HG03196 (cell line): ENCODE measurements around the gene VPREB1.
"Not testable (repeated sequence)": the region's sequence is repeated elsewhere in the genome, so short reads cannot be mapped to it uniquely, and the experiment has no call there.

Experiments
- ATAC-seq: cut with Tn5 transposase; IDR thresholded peaks from one replicate; pipeline ENCODE4 v1.9.1; 2021; ENCODE audit not compliant: unreplicated experiment

VPREB1 gene

DNA sequence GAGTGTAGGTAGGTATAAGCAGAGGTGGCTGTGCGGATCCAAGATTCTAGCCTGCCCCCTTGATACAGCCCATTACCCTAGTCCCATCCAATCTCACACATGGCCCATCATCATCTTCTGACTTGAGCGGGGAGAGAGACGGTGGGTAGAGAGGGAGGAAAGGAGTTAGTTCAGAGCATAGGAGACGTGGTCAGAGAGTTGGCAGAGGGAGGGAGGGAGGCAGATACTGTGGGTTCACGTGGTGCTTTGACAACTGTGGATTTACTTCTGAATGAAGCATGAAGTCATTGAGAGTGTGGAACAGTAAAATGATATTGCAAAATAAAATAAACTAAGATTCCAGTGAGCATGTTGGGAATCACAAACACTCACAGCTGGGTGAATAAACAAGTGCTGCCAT, 31.4 kb upstream of the VPREB1 start:
- no peak for ATAC-seq

DNA sequence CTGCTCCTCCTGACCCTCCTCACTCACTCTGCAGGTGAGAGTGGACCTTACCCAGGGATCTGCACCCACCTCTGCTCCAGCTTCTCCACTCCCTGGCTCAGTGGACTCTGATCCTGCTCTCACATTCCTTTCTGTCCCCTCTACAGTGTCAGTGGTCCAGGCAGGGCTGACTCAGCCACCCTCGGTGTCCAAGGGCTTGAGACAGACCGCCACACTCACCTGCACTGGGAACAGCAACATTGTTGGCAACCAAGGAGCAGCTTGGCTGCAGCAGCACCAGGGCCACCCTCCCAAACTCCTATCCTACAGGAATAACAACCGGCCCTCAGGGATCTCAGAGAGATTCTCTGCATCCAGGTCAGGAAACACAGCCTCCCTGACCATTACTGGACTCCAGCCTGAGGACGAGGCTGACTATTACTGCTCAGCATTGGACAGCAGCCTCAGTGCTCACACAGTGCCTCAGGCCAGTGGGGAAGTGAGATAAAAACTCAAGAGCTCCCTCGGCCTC, 29.7 kb upstream of the VPREB1 start:
- no peak for ATAC-seq

DNA sequence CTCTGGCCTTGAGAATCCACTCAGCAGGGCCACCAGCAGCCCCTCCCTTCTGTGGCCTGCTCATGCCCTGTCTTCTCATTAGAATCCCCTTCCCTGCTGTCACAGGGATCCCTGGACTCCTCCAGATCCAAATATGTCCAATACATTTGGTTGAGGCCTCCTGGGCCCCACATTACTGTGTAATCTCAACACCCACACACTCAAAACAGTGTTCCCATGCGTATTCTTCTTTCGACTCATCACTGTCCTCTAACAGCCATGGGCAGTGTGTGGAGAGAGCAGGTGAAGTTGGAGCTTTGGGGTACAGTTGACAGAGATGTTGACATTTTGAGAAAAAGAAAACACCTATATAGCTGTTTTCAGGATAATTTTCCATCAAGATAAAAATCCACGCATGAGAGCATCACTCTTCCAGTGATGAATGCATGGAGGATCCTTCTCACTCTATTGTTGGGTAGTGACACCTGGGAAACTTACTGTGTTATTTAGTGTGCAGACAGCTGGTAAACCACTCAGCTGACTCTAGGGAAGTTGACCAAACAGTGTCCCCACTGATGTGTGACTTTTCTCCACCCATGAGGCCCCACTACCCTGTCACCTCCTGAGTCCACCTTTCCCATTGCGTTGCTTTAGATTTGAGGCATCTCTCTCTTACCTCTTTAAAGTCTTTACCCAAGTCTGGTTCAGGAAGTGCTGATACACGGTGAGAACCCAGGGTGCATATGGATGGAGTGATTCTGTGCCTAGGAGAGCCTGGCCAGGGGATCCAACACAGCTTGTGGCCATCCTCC, 28.7 kb upstream of the VPREB1 start:
- no peak for ATAC-seq

DNA sequence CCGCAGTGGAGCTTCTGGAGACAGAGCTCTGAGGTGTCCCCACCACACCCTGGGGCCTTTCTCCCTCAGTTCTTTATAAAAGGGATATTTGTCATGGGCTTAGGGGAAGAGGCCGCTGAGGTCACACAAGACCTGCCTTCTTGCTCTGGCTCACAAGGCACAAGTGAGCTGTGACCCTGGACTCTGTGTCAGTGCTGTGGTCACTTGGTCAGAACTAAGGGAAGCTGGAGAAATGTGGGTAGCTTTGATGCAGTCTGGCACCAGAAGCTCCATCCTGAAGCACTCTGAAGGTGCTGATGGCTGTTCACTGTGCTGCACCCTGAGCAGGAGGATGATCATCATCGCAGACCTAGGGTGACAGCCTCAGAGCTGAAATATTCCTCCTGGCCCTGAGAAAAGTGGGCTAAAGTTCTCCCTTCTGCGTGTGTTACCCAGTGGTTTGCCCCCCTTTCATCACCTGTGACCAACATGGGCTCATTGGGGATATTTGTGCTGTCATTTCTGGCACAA, 28.1 kb upstream of the VPREB1 start:
- ATAC-seq = no peak

DNA sequence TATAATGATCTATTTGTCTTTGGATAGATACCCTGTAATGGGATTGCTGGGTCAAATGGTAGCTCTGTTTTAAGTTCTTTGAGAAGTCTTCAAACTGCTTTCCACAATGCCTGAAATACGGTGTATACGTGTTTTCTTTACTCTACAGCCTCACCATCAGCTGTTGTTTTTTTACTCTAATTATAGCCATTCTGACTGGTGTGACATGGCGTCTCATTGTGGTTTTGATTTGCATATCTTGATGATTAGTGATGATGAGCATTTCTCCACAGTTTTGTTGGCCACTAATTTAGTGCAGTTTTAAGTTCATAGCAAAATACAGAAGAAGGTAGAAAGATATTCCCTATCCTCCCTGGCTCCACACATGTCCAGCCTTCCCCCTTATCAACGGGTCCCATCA, 26.3 kb upstream of the VPREB1 start:
- no peak for ATAC-seq

DNA sequence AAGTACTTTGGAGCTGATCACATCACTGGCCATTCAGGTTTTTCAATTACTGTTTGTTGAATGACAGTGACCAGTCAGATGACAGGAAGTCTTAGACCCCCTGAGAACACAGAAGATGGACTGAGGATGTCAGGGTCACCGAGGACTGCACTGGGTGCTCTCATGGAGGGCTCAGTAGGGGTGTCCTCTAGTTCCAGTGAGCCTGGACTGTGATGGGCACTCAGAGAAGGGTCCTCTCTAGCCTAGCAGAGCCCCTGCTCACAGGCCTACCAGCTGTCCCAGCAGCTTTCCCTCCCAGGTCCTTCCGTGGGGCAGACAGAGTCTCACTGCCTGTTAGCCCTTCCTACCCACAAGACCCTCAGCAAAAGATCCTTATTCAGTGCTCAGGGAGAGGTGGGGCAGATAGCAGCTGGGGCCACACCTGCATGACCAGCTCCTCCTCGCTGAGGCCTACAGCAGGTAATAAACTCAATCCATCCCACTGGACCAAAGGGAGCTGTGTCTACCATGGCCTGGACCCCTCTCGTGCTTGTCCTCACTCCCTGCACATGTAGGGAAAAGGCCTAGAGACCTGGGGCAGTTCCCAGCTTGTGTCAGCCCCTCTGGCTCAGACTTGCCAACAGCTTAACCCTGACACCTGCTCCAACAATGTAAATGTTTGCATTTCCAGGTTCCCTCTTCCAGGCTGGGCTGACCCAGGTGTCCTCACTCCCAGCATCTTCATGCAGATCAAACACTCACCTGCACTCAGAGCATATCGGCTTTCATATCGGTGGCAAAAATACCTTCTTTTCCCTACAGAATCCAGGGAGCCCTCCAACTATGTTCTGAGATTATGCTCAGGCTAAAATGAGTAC, 25.2 kb upstream of the VPREB1 start:
- ATAC-seq = no peak

DNA sequence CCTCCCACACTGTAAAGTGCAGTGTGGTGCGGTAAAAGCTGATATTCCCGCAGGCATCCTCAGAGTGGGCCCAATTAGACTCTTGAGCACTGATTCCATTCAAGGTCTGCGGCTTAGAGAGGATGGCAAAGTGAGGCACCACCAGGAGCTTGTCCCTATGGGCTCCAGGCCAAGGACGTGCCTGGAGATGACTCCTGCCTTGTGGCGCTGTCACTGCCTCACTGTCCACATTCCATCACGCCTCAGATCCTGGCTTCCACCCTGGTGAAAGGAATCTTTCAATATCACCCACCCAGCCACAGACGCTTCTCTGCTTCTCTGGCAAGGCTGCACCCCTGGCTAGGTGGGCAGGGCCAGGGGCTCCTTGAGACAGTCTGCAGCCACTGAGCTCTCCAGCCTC, 23.5 kb upstream of the VPREB1 start:
- not testable (repeated sequence) for ATAC-seq

DNA sequence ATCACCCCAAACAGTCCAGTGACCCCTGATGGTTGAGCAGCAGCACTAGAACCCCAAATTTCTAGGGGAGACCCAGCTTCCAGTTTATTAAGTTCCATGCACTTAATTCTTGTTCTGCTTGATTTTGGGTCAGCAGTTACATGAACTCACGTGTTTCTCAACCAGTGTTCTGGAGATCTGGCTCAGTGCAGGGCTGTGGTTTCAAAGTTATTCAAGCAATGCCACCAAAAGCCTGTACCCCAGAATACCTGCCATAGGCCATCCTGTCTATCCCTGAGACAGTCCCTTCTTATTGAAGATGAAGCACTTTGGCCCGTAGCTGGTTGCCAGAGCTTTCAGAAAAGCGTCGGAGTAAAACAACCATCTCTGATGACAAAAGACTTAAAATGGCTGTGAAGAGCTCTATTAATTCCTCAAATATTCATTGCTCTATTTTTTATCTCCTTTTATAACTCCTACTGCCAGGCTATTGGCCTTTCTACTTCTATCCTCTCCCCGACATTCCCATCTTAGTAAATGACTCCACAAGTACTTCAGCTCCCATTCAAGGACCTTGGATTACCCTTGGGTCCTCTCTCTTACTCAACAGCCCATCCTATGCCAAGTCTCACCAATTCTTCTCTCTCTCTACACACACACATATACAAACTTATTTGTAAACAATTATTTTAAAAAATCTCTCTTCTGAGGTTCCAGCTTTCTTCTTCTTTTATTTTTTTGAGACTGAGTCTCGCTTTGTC, 18.0 kb upstream of the VPREB1 start:
- no peak for ATAC-seq

DNA sequence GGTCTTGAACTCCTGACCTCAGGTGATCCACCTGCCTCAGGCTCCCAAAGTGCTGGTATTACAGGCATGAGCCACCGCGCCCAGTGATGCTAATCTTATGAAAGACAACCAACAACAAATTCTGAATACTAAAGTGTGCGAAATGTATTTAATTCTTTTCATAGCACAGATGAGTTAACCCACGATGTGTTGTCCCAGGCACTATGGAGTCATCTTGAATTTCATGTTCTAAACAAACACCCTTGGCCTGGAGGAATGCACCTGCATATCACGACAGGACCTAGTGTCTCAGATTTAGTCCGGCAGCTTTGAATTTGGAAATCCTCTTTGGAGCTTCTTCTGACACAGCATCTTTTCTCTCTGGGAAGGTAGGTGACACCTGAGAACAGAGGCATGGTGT, 16.2 kb upstream of the VPREB1 start:
- no peak for ATAC-seq

DNA sequence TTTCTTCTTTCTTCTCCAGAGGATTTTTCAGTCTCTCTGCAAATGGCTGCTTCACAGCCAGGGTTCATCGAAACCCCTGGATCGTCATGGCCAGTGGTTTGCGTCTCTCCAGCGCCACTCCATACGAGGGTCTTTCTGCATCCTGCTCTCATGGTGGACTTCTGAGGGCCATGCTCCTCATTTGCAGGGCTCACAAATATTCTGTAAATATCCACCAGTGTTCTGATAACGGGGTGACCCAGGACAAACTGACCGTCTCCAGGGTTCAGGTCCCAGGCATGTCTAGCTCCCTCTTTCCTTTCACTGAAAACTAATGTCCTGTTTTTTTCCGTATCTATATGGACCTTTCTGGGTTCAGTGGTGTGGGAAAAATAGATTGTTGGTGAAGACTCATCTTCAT, 15.7 kb upstream of the VPREB1 start:
- ATAC-seq = no peak

DNA sequence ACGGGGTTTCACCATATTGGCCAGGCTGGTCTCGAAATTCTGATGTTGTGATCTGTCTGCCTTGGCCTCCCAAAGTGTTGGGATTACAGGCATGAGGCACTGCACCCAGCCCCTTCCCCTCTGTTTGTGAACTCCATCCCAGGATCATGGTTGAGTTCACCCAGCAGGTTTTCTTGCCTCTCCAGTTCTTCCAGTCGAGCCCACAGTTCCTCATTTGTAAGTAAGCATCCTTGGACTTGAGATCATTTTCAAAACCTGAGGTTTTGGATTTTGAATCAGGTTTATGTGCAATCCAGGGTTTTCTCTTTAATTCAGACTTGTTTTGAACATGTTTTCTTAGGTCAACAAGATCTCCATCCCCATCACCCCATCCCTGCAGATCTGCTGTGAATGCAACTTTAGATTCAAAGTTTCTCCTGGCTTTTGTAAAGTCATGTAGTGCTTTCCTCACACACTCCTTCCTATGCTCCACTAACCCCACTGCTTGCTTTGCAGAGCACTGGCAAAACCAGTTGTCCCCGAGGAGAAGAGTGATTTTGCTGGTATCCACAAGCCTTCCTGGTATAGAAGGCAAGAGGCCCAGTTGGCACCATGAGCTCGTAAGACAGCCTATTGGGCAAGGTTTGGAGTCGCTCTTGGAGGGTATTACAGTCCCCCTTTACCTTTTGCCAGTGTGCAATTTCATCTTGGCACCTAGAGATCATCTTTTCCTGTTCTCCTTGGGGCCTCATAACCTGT, 14.7 kb upstream of the VPREB1 start:
- ATAC-seq = no peak

DNA sequence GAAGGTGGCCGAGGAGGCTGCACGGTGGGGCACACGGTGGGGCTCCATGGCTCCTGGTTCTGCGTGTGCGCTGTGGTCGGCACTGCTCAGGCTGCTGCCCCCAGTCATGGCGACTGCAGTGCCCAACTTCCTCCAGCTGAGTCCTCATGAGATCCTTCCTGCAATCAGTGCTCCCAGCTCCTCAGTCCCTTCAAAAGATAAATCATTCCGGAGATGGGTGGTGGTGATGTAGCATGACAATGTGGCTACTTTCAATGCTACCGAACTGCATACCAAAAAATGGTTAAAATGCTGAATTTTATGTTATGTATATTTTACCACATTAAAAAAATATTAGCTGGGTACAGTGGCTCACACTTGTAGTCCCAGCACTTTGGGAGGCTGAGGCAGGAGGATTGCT, 14.1 kb upstream of the VPREB1 start:
- no peak for ATAC-seq

DNA sequence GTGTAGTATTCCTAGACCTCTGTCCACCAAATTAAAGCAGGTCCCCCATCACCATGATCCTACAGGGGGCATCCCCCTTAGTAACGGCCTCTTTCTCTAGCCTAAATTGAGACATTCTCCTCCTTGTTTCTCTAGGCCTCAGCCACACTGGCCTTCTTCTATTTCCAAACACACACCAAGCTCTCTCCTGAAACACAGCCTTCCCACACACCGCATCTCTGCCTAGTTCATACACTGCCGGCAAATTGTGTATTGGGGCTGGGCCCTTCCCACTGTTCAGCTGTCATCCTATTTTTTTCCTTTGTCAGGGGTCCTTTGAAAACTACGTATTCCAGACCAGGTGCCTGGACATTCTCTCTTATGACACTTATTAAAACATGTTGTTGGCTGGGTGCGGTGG, 11.5 kb upstream of the VPREB1 start:
- ATAC-seq = no peak

DNA sequence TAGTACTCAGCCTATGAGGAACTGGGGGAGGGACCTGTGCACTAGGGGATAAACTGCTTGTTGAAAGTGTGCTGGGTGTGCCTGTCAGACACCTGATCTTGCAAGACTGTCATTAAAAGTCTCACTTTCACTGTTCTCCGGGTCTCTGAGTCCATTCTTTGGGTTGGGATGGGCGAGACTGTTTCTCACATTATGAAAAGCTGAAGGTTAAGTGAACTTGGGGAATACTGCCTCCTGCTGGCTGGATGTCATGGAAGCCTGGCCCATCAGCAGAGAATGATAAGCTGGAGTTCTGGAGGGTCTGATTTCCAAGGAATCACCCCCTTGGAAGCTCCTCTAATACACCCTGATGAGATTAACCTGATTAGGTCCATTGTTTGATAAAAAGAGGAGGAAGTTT, 9.0 kb upstream of the VPREB1 start:
- ATAC-seq = no peak

DNA sequence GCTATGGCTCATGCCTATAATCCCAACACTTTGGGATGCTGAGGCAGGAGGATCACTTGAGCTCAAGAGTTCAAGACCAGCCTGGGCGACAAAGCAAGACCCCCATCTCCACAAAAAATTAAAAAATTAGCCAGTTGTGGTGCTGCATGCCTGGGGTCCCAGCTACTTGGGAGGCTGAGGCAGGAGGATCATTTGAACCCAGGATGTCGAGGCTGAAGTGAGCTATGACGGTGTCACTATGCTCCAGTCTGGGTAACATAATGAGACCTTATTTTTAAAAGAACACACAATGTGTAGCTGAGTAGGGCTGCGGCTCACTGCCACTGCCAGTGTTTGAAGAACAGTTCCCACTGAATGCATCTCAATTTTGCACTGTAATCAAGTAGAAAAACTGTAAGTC, 7.1 kb upstream of the VPREB1 start:
- ATAC-seq = no peak

DNA sequence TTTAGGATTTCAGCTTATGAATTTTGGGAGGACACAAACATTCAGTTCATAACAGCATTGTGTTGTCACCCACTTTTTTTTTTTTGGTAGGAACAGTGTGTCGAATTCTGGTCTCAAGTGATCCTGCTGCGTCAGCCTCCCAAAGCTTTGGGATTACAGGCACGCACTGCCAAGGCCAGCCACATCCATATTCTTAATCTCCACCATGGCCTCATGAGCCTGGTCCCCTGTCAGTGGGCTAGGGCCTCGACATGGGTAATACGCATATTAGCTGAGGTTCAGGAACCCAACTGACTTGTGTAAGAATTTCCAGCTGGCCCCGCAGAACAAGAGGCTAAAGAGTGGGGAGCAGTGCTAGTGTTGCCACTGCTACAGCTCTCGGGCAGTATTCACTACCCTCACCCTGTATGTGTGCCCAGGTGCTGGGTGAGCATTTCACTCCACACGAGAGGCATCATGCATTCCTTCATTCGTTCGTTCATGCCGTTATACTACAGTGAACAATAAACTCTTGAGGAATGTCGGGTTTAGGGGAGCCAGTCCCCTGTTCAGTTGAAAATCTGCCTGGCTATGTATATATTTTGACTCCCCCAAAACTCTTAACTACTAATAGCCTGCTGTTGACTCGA, 5.2 kb upstream of the VPREB1 start:
- no peak for ATAC-seq

DNA sequence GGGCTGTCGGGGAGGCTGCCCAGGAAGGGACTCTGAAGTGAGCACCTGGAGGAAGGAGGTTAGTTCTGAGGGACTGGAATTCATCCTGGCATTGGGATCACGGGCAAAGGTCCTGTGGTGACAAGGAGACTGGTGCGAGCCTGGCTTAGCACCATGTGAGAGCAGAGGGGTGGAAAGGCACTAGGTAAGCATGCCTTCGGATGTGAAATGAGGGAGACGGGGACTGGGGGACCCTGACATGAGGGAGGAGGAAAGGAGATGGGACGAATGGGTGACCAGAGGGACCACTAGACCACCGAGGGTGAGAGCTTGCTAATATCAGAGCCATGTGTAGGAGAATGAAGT, 3.1 kb upstream of the VPREB1 start:
- no peak for ATAC-seq

DNA sequence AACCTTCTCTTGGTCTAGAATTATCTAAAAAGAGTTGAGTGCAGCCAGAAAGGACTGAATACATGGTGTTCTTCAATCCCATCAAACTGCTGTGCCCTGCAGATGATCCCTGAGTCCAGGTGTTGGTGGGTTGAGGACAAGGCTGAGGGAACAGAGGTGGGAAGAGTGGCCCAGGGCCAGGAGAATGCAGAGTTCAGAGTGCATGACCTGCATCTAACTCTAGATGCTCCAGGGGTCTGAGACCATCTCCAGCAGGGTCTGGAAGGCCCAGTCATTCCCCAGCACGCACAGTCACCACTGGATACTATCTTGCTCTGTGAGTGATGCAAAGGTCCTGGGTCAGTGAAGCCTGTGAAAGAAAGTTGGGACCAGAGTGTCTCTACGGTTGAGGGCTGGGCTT, 2.1 kb upstream of the VPREB1 start:
- ATAC-seq = no peak

DNA sequence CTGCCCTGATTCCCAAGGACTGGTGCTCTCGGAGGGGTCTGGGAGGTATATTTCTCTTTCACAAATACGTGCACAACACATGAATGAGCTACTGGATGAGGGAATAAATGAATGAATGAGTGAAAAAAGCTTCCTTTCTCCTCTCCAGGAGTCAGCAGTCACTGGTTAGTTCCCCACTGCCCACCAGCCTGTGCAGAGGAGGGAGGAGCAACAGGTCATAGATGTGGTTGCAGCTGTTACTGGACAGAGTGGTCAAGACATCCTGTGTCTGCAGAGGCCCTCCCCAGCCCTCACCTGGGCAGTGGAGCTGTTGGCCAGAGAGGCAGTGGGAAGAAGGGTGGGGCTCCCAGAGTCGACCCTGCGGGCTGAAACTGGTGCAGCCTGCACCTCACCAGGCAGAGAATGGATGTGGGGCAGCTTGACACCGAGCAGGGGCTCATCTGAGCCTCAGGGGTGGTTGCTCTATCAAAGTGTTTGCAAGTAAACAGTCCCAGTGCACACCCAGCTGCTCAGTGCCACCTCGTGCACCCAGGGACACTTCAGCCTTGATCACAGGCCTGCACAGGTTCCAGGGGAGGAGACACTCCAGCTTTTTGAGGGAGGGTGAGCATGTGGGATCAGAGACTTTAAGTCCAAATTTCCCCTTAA, 1.4 kb upstream of the VPREB1 start:
- ATAC-seq = no peak
